Retinal pigment epithelial cell (primary cell): ENCODE data around the gene CNIH1.
"Not testable (repeated sequence)": the region's sequence is repeated elsewhere in the genome, so short reads cannot be mapped to it uniquely, and the experiment has no call there.

Source experiments
- DNase-seq: peaks from one replicate; pipeline ENCODE4 v3.0.0-alpha.2; 2010; ENCODE audit warnings: low read depth
- H3K4me3 ChIP-seq: 2 replicates; pipeline ENCODE4 v1.5.1; 2011; ENCODE audit warnings: mild to moderate bottlenecking, low read length, control low read depth, moderate library complexity
- TF ChIP-seq, protein P1 (sequence below): conservative IDR thresholded peaks from 2 replicates; pipeline ENCODE4 v1.5.1; 2011; ENCODE audit warnings: low read depth, low read length, control low read depth, inconsistent platforms

CNIH1 gene

DNA sequence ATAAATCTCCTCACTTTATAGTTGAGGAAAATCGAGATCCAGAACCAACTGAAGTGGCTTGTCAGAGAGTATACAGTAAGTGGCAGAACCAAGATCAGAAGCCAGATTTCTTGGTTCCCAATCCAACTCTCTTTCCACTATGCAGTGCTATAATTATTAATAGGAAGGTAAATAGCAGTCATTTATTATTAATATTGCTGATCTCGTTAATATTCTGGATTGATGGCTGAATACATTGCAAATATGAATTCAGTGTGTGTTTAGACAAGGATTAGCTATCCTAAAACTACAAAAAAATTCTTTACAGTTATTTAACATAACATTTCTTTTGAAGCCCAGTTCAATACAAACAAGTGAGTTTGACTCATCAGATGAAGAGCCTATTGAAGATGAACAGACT lies 41.6 kb downstream of the CNIH1 start:
- no peak for DNase-seq
- H3K4me3 ChIP-seq: no peak overlapping the region
- TF ChIP-seq, protein P1, sequence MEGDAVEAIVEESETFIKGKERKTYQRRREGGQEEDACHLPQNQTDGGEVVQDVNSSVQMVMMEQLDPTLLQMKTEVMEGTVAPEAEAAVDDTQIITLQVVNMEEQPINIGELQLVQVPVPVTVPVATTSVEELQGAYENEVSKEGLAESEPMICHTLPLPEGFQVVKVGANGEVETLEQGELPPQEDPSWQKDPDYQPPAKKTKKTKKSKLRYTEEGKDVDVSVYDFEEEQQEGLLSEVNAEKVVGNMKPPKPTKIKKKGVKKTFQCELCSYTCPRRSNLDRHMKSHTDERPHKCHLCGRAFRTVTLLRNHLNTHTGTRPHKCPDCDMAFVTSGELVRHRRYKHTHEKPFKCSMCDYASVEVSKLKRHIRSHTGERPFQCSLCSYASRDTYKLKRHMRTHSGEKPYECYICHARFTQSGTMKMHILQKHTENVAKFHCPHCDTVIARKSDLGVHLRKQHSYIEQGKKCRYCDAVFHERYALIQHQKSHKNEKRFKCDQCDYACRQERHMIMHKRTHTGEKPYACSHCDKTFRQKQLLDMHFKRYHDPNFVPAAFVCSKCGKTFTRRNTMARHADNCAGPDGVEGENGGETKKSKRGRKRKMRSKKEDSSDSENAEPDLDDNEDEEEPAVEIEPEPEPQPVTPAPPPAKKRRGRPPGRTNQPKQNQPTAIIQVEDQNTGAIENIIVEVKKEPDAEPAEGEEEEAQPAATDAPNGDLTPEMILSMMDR: no peak

DNA sequence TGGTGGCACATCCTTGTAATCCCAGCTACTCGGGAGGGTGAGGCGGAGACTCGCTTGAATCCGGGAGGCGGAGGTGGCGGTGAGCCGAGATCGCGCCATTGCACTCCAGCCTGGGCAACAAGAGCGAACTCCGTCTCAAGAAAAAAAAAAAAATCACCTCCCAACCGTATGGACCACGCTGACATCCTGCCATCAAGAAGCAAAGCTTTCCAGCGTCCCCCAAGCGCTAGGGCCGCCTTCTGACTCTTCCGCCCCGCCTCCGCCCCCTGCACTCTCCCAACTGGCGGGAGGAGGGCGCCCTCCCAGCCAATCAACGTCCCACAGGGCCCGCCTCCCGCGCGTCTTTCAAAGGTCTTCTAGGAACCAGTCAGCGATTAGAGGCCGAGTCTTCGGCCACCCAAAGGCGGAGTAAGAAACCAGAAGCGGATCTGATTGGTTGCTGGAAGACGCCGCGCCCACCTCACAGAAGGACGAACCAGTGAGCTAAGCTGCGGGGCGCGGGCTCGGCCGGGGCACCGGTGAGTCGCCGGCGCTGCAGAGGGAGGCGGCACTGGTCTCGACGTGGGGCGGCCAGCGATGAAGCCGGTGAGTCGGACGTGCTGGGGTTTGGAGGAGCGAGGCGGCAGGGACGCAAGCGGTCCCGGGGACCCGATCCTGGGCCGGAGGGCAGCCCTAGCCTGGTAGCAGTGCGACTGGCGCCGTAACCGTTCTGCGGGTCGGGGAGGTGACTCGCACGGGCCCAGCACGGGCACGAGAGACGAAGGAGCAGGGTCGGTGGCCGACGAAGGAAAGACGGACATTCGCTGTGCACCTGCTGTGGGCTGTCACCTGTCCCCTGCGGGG lies 44.5 kb downstream of the CNIH1 start, which contains the start of gene CDKN3:
CDKN3 (plus strand) TSS at position 515 of the 843 bp plus-strand sequence; CDS start at position 577, 62 bp downstream.
- peak within 1 kb of the TSS; percentile 89 for H3K4me3 ChIP-seq
- TF ChIP-seq, protein P1: peak; percentile 26
- peak; percentile 98 for DNase-seq

DNA sequence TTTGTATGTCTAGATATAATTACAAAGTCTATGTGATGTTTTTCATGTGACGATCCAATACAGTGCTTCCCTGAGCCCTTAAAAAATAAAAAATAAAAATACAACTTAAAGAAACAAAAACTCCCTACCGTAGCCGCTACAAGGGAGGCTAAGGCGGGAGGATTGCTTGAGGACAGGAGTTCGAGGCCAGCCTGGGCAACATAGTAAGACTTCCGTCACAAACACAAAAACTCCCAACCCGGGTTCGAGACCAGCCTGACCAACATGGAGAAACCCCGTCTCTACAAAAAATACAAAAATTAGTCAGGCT lies 45.0 kb downstream of the CNIH1 start:
- peak overlapping the region; percentile 64 for H3K4me3 ChIP-seq
- DNase-seq: no peak
- TF ChIP-seq, protein P1: no peak

DNA sequence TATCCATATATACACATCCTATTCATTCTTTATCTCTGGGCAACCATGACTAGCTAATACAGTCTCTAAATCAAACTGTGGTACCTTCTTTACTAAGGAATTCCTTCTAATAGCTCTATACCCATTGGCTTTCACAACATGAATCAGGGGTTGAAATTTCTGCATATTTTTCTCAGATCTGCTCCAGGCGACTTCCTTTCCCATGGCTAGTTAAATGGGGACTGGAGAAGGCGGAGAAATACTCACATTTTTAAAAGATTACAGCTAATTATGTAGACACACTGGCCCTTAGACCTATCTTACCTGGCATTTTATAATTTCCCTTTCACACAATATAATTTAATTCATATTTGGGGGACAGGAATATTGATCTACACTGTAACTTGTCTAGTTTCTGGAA lies 45.5 kb downstream of the CNIH1 start:
- no peak for DNase-seq
- no peak overlapping the region for H3K4me3 ChIP-seq
- TF ChIP-seq, protein P1: no peak

DNA sequence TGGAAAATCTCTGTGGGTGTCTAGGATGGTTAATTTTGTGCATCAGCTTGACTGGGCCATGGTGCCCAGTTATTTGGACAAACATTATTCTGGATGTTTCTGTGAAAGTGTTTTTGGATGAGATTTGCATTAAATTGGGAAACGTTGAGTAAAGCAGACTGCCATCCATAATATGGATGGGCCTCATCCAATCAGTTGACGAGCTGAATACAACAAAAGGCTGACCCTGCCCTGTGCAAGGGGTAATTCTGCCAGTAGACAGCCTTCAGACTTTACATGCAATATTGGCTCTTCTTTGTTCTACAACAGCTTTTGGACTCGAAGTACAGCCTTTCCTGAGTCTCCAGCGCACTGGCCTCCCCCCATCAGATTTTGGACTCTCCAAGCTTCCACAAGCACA lies 45.9 kb downstream of the CNIH1 start:
- H3K4me3 ChIP-seq: no peak overlapping the region
- TF ChIP-seq, protein P1: no peak
- no peak for DNase-seq

DNA sequence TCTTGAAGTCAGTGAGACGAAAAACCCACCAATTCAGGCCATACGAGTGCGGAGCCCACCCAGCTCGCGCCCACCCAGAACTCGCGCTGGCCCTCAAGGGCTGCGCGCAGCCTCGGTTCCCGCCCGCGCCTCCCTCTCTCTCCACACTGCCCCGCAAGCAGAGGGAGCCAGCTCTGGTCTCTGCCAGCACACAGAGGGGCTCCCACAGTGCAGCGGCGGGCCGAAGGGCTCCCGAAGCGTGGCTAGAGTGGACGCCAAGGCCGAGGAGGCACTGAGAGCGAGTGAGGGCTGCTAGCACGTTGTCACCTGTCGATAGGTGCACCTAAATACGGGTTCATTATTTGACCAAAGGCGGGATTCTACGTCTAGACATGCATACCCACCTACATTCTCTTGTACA lies 46.6 kb downstream of the CNIH1 start:
- TF ChIP-seq, protein P1: no peak
- no peak for DNase-seq
- H3K4me3 ChIP-seq: no peak overlapping the region

DNA sequence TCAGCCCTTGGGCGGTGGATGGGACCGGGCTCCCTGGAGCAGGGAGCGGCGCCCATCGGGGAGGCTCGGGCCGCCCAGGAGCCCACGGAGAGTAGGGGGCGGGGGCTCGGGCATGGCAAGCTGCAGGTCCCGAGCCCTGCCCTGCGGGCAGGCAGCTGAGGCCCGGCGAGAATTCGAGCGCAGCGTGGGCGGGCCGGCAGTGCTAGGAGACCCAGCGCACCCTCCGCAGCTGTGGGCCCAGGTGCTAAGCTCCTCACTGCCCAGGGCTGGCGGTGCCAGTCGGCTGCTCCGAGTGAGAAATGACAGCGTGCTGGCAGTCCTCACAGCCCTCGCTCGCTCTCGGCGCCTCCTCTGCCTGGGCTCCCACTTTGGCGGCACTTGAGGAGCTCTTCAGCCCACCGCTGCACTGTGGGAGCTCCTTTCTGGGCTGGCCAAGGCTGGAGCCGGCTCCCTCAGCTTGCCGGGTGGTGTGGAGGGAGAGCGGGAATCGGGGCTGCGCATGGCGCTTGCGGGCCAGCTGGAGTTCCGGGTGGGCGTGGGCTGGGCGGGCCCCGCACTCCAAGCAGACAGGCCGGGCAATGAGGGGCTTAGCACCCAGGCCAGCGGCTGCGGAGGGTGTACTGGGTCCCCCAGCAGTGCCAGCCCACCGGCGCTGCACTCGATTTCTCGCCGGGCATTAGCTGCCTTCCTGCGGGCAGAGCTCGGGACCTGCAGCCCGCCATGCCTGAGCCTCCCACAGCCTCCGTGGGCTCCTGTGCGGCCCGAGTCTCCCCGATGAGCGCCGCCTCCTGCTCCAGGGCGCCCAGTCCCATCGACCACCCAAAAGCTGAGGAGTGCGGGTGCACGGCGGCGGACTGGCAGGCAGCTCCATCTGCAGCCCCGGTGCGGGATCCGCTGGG lies 47.9 kb downstream of the CNIH1 start:
- DNase-seq, H3K4me3 ChIP-seq: not testable (repeated sequence)
